ENCODE measurements around the gene LGALS3BP.
A peak's percentile ranks its signal among the peaks of the same experiment; 100 is the strongest.

Gene LGALS3BP

DNA sequence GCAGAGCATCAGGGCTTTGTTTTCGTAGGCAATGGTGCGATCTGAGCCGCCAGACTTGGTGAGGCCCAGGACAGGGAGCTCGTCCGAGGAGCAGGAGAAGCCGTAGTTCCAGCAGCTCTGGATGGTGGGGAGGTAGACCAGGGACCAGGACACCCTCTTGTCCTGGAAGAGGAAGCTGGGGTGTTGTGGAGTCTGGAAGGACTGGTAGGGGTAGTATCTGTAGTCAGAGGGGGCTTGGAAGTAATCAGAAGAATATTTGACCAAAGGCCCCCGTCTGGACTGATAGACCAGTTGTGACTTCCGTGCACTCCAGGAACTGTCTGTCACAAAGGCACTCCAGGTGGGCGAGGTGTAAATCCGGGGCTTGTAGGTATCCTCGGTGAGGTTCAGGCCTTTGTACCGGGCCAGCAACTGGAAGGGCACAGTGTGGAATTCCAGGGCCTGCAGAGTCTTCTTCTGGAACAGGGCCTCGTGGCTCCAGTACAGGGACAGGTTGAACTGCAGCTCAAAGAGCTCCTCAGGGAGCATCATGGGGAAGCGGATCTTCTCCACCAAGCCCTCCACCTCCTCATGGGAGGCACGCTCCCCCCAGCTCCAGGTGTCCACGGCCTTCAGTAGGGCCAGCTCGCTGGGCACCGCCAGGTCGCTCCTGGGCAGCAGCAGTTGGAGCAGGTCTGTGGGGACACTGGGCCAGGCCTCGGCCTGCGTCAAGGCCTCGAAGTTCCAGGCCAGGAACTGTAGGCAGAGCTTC lies 7.8 kb downstream of the LGALS3BP start:
- H3K27ac ChIP-seq (ENCODE audit: low read depth, low read length) = no peak overlapping the region
- H2BK120ac ChIP-seq (ENCODE audit: insufficient read depth, low read length, poor library complexity) = no peak overlapping the region
- peaks cover 14 to 16% of the 10 kb centered on the region in 2 experiments for H3K4me1 ChIP-seq (ENCODE audit: control insufficient read depth in 1 of 2, insufficient read depth in 2 of 2, low read length in 2 of 2)
- no peak for DNase-seq
- H3K9ac ChIP-seq (ENCODE audit: low read length) = no peak overlapping the region
- no peaks in the 10 kb centered on the region for H3K79me2 ChIP-seq (ENCODE audit: control insufficient read depth, insufficient read depth, low read length, poor library complexity)
- H2AK5ac ChIP-seq (ENCODE audit: low read length) = peak overlapping the region; percentile 21
- H3K9me3 ChIP-seq (ENCODE audit: insufficient read depth, low read depth, low read length) = no peaks in the 10 kb centered on the region
- H4K12ac ChIP-seq (ENCODE audit: low read depth, low read length) = no peak overlapping the region
- H3K4me2 ChIP-seq (ENCODE audit: low read length) = no peak overlapping the region
- H3K23ac ChIP-seq (ENCODE audit: low read length) = no peak overlapping the region
- peak overlapping the region; percentile 23 for H4K8ac ChIP-seq (ENCODE audit: low read depth, low read length)
- H4K91ac ChIP-seq (ENCODE audit: low read depth, low read length) = peak overlapping the region; percentile 73
- peaks cover 14% of the 10 kb centered on the region for H3K79me1 ChIP-seq (ENCODE audit: low read length)
- H3K4me3 ChIP-seq (ENCODE audit: low read depth, low read length) = no peak overlapping the region
- H3K14ac ChIP-seq (ENCODE audit: low read length) = peak overlapping the region; percentile 17
- H2AFZ ChIP-seq (ENCODE audit: insufficient read depth, low read length, poor library complexity) = no peak overlapping the region
- H3K18ac ChIP-seq (ENCODE audit: low read length) = peak overlapping the region; percentile 13
- H2BK5ac ChIP-seq (ENCODE audit: low read depth, low read length, poor library complexity) = no peak overlapping the region
- H3K27me3 ChIP-seq (ENCODE audit: insufficient read depth, low read length) = no peaks in the 10 kb centered on the region
- WGBS (ENCODE audit: extremely low coverage, insufficient coverage, insufficient read length) = no CpG with 5 or more reads among the region's 22 CpGs
- H2BK12ac ChIP-seq (ENCODE audit: low read length) = peak overlapping the region; percentile 88
- no peak overlapping the region for H3K4ac ChIP-seq (ENCODE audit: low read depth, low read length)
- H3K36me3 ChIP-seq (ENCODE audit: control insufficient read depth in 1 of 2, insufficient read depth in 2 of 2, low read length in 2 of 2) = no peaks in the 10 kb centered on the region

DNA sequence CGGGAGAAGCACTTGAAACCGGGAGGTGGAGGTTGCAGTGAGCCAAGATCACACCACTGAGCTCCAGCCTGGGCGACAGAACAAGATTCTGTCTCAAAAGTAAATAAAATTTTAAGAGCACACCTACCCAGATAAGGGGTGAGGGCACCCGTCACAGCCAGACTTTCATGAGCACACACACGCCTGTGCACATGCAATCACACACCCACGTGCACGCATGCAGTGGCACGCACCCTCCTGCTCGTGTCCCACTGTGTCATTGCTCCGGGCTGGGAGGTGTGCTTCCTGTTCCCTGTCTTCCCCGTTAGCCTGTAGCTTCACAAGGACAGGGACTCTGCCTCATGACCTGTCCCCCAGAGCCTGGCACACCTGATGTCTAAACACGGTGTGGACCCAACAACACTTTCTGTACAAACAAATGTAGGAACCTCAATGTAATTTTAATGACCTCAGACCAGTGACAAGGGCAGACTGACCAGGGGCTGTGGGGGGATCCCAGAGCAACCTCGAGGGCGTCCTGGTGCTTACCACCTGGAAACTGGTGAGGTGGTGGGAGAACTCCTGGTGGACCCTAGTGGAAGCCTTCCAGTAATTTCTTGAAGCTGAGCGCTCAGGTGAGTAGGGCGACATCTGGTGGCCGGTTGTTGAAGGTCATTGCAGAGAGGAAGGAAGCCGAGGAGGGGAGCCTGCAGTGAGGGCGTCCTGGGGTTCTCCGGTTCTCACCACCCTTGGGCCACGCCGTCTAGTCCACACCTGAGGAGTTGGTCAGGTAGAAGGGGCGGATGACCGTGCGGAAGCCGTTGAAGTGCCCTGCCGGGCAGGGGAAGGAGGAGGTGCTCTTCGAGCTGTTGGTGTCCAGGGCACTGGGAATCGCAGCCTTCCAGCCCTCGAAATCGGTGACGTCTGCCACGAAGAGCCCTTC lies 8.6 kb downstream of the LGALS3BP start:
- Histone ChIP-seq H4K8ac (ENCODE audit: low read depth, low read length) (peak overlapping the region; percentile 23), H3K18ac (ENCODE audit: low read length) (peak overlapping the region; percentile 13), H3K36me3 (ENCODE audit: control insufficient read depth in 1 of 2, insufficient read depth in 2 of 2, low read length in 2 of 2) (no peaks in the 10 kb centered on the region), H3K4me2 (ENCODE audit: low read length) (no peak overlapping the region), H3K79me1 (ENCODE audit: low read length) (peaks cover 14% of the 10 kb centered on the region), H2BK120ac (ENCODE audit: insufficient read depth, low read length, poor library complexity) (no peak overlapping the region), H3K4me3 (ENCODE audit: low read depth, low read length) (no peak overlapping the region), H3K14ac (ENCODE audit: low read length) (peak overlapping the region; percentile 17), H4K12ac (ENCODE audit: low read depth, low read length) (no peak overlapping the region), H3K9me3 (ENCODE audit: insufficient read depth, low read depth, low read length) (no peaks in the 10 kb centered on the region), H3K79me2 (ENCODE audit: control insufficient read depth, insufficient read depth, low read length, poor library complexity) (no peaks in the 10 kb centered on the region), H3K23ac (ENCODE audit: low read length) (no peak overlapping the region), H2AK5ac (ENCODE audit: low read length) (peak overlapping the region; percentile 21), H3K4ac (ENCODE audit: low read depth, low read length) (no peak overlapping the region), H4K91ac (ENCODE audit: low read depth, low read length) (peak overlapping the region; percentile 73), H2AFZ (ENCODE audit: insufficient read depth, low read length, poor library complexity) (no peak overlapping the region), H2BK12ac (ENCODE audit: low read length) (peak overlapping the region; percentile 88), H3K9ac (ENCODE audit: low read length) (no peak overlapping the region), H3K27me3 (ENCODE audit: insufficient read depth, low read length) (no peaks in the 10 kb centered on the region), H3K4me1 (ENCODE audit: control insufficient read depth in 1 of 2, insufficient read depth in 2 of 2, low read length in 2 of 2) (peaks cover 14 to 16% of the 10 kb centered on the region in 2 experiments), H2BK5ac (ENCODE audit: low read depth, low read length, poor library complexity) (no peak overlapping the region), H3K27ac (ENCODE audit: low read depth, low read length) (no peak overlapping the region)
- DNase-seq = peak; percentile 60 to 82
- WGBS (ENCODE audit: extremely low coverage, insufficient coverage, insufficient read length) = no CpG with 5 or more reads among the region's 33 CpGs

DNA sequence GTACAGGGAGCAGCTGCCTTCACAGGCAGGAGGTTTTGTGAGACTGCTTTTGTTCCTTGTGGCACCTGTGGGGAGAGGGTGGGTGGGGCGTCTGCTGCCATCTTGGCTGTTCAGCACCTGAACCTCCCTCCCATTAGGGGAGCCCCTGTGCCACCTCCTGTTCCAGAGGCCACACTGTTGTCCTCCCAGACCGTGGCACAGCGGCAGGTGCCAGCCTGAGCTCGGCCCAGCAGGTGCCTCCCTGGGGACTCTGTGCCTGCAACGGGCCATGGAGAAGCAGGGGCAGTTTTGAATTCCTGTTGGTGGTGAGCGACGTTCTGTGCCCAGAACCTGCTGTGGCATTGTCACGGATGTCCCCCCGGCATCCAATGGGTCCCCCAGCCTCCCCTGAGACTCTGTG lies 9.9 kb downstream of the LGALS3BP start:
- H3K79me2 ChIP-seq (ENCODE audit: control insufficient read depth, insufficient read depth, low read length, poor library complexity) = no peaks in the 10 kb centered on the region
- H2BK5ac ChIP-seq (ENCODE audit: low read depth, low read length, poor library complexity) = no peak overlapping the region
- H3K14ac ChIP-seq (ENCODE audit: low read length) = no peak overlapping the region
- peaks cover 14% of the 10 kb centered on the region for H3K79me1 ChIP-seq (ENCODE audit: low read length)
- H2AFZ ChIP-seq (ENCODE audit: insufficient read depth, low read length, poor library complexity) = no peak overlapping the region
- no peak overlapping the region for H3K4me3 ChIP-seq (ENCODE audit: low read depth, low read length)
- no peak for DNase-seq
- H2BK12ac ChIP-seq (ENCODE audit: low read length) = no peak overlapping the region
- H3K27ac ChIP-seq (ENCODE audit: low read depth, low read length) = no peak overlapping the region
- H3K36me3 ChIP-seq (ENCODE audit: control insufficient read depth in 1 of 2, insufficient read depth in 2 of 2, low read length in 2 of 2) = no peaks in the 10 kb centered on the region
- H3K9me3 ChIP-seq (ENCODE audit: insufficient read depth, low read depth, low read length) = no peaks in the 10 kb centered on the region
- H3K9ac ChIP-seq (ENCODE audit: low read length) = no peak overlapping the region
- no peak overlapping the region for H3K23ac ChIP-seq (ENCODE audit: low read length)
- no peaks in the 10 kb centered on the region for H3K27me3 ChIP-seq (ENCODE audit: insufficient read depth, low read length)
- H4K8ac ChIP-seq (ENCODE audit: low read depth, low read length) = no peak overlapping the region
- H3K4me2 ChIP-seq (ENCODE audit: low read length) = no peak overlapping the region
- H3K4ac ChIP-seq (ENCODE audit: low read depth, low read length) = no peak overlapping the region
- H4K91ac ChIP-seq (ENCODE audit: low read depth, low read length) = no peak overlapping the region
- no peak overlapping the region for H3K18ac ChIP-seq (ENCODE audit: low read length)
- WGBS (ENCODE audit: extremely low coverage, insufficient coverage, insufficient read length) = no CpG with 5 or more reads among the region's 9 CpGs
- H2BK120ac ChIP-seq (ENCODE audit: insufficient read depth, low read length, poor library complexity) = no peak overlapping the region
- peaks cover 14 to 16% of the 10 kb centered on the region in 2 experiments for H3K4me1 ChIP-seq (ENCODE audit: control insufficient read depth in 1 of 2, insufficient read depth in 2 of 2, low read length in 2 of 2)
- no peak overlapping the region for H2AK5ac ChIP-seq (ENCODE audit: low read length)
- no peak overlapping the region for H4K12ac ChIP-seq (ENCODE audit: low read depth, low read length)

DNA sequence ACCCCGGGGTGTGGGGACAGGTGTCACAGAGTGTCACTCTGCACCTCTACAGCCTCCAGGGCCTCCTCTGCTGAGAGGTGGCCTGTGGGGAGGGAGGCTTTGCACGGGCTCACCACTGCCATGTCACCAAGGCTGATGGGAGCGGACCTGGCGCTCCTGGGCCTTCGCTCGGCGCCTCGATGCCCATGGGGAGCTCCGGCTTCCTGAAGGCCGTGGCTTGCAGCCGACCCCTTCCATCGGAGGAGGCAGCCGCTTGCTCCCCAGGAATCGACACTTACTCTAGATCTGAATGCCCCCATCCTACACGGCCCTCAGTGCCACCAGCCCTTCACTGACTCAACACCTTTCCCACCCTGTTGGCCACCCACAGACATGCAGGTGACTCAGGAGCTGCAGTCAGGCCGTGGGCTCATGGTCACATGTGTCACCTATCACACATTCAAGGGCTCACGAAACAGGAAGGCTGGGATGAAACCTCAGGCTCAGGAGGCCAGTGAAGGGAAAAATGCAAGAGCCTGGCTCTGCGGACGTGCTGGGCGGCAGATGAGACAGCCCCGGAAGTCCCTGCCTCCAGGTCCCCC lies 11.9 kb downstream of the LGALS3BP start:
- peak; percentile 78 to 79 for DNase-seq
- WGBS (ENCODE audit: extremely low coverage, insufficient coverage, insufficient read length) = no CpG with 5 or more reads among the region's 21 CpGs
- Histone ChIP-seq H2BK12ac (ENCODE audit: low read length) (no peak overlapping the region), H2AK5ac (ENCODE audit: low read length) (no peak overlapping the region), H3K27me3 (ENCODE audit: insufficient read depth, low read length) (no peaks in the 10 kb centered on the region), H3K79me2 (ENCODE audit: control insufficient read depth, insufficient read depth, low read length, poor library complexity) (no peaks in the 10 kb centered on the region), H4K91ac (ENCODE audit: low read depth, low read length) (no peak overlapping the region), H2BK120ac (ENCODE audit: insufficient read depth, low read length, poor library complexity) (no peak overlapping the region), H3K79me1 (ENCODE audit: low read length) (peaks cover 7% of the 10 kb centered on the region), H3K4ac (ENCODE audit: low read depth, low read length) (no peak overlapping the region), H3K14ac (ENCODE audit: low read length) (no peak overlapping the region), H4K12ac (ENCODE audit: low read depth, low read length) (no peak overlapping the region), H3K9me3 (ENCODE audit: insufficient read depth, low read depth, low read length) (no peaks in the 10 kb centered on the region), H3K23ac (ENCODE audit: low read length) (no peak overlapping the region), H3K9ac (ENCODE audit: low read length) (no peak overlapping the region), H3K36me3 (ENCODE audit: control insufficient read depth in 1 of 2, insufficient read depth in 2 of 2, low read length in 2 of 2) (no peaks in the 10 kb centered on the region), H3K18ac (ENCODE audit: low read length) (no peak overlapping the region), H2AFZ (ENCODE audit: insufficient read depth, low read length, poor library complexity) (no peak overlapping the region), H2BK5ac (ENCODE audit: low read depth, low read length, poor library complexity) (no peak overlapping the region), H3K4me3 (ENCODE audit: low read depth, low read length) (no peak overlapping the region), H3K4me2 (ENCODE audit: low read length) (no peak overlapping the region), H3K4me1 (ENCODE audit: control insufficient read depth in 1 of 2, insufficient read depth in 2 of 2, low read length in 2 of 2) (peaks cover under 1 to 9% of the 10 kb centered on the region in 2 experiments), H3K27ac (ENCODE audit: low read depth, low read length) (no peak overlapping the region), H4K8ac (ENCODE audit: low read depth, low read length) (no peak overlapping the region)

All from trophoblast cell (in vitro differentiated cells and primary cell).